Measurements from ENCODE around the gene SCRT2.

SCRT2 gene

DNA sequence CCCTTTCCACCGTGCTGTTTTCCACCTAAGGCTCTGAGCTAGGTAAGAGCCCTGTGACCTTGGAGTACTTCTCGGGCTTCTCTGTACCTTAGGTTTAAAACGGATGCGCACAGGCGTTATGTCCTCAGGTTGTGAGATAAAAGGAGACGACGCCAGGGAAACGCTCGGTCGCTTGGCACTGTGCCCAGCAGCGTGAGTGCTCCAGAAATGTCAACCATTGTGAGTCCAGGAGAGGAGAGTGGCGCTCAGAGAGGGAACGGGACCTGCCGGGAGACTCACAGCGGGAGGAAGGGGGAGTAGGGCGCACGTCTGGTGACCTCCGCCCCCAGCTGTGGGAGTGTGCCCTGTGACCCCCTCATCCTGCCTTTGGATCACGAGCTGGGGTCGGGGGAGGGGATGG is 33.8 kb upstream of the SCRT2 start:
- no peaks in the 10 kb centered on the region for H3K4me1 Mint-ChIP-seq (ENCODE audit: low read depth)
- no peak overlapping the region for H3K4me3 Mint-ChIP-seq
- DNase-seq (ENCODE audit: low spot score): no peak
- H3K9me3 Mint-ChIP-seq: no peaks in the 10 kb centered on the region
- H3K27ac Mint-ChIP-seq: no peak overlapping the region
- no peaks in the 10 kb centered on the region for H3K36me3 Mint-ChIP-seq (ENCODE audit: low read depth)
- H3K27me3 Mint-ChIP-seq (ENCODE audit: low read depth): peaks cover 26% of the 10 kb centered on the region

DNA sequence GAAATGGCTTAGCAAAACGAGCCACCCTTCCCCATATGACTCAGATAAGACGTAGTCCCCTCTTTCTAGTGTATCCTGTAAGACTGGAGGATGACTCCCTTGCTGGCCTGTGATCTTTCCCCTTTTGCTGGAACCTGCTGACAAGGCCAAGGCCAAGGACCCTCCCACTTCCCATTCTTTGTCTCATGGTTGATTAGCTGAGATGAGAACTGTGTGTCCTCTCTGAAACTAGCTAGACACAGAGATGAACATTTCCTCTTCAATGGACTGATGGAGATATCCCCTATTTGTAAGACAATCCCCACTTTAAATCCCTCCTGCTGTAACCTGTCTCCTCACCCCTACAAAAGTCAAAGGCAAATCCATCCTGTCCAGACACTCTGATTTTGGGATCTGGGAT is 33.4 kb upstream of the SCRT2 start:
- no peak overlapping the region for H3K4me3 Mint-ChIP-seq
- DNase-seq (ENCODE audit: low spot score): no peak

DNA sequence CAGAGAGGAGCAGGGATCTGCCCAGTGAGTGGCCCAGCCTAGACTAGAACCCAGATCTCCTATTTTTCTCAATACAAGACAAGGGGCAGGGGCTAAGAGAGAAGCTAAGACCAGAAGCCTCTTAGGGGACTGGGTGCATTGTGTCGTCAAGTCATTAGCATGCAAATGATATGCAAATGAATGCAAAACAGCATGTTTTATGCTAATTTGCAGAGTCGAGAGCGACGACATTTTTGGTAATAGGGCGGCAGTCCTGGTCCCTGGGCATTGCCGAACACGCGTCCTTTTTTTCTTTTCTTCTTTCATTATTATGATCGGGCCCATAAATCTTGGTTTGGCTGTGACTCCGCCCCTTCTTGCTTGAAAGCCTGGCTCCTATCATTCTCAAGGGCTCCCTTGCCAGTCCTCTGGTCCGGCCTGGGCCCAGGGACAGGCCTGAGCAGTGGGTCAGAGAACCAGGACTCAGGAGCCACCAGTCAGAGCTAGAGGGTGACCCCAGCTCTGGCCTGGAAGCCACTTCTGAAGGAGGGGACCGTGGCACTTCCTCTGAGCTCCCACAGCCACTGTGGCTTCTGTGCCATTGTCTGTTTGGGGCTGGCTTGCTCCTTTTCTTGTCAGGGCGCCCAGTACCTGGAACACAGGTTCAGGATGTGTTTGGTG is 32.0 kb upstream of the SCRT2 start:
- Mint-ChIP-seq H3K4me1 (ENCODE audit: low read depth) (no peaks in the 10 kb centered on the region), H3K36me3 (ENCODE audit: low read depth) (no peaks in the 10 kb centered on the region), H3K4me3 (no peak overlapping the region), H3K9me3 (no peaks in the 10 kb centered on the region), H3K27me3 (ENCODE audit: low read depth) (peaks cover 26% of the 10 kb centered on the region), H3K27ac (no peak overlapping the region)
- no peak for DNase-seq (ENCODE audit: low spot score)

More for the DNA sequence above, 33.4 kb upstream of the SCRT2 start:
- Mint-ChIP-seq H3K27me3 (ENCODE audit: low read depth) (peaks cover 26% of the 10 kb centered on the region), H3K4me1 (ENCODE audit: low read depth) (no peaks in the 10 kb centered on the region), H3K27ac (no peak overlapping the region), H3K36me3 (ENCODE audit: low read depth) (no peaks in the 10 kb centered on the region), H3K9me3 (no peaks in the 10 kb centered on the region)

DNA sequence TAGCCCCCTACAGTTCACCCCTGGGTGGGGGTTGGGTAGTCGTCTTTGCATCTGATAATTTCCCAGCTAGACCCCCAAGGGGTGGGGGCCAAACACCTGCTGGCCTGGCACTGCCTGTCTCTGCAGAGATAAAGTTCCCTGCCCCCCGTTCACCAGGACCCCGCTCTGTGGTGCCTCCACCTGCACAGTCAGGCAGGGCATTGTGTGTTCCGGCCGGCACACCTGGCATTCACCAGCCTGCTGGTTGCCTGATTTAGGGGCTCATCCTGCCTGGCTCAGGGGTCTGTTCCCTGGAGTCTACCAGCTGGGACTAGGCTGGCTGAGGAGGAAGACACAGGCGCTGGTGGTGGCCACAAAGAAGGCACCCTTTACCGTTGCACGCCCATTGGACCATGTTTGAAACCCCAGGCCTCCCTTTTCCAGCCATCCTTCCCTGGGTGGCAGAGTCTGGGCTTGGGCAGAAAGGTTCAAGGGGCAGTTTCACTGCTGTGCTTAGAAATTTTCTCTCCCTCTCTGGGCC is 30.8 kb upstream of the SCRT2 start:
- no peaks in the 10 kb centered on the region for H3K4me1 Mint-ChIP-seq (ENCODE audit: low read depth)
- no peak overlapping the region for H3K4me3 Mint-ChIP-seq

DNA sequence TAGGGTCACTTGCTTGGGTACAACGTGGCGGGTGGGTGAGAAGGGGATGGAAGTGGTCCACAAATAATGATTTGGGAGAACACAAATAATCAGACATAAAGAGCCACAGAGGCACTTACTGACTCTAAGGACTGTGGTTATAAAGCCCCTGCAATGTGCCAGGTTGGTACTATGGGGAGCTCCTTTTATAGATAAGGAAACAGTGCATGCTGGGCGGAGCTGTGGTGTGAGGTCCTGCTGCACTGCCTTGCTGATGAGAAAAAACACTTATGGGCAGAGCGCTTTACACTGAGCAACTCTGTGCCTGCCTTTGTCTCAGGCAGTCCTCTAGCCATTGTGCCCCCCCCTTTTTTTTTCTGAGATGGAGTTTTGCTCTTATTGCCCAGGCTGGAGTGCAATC is 29.1 kb upstream of the SCRT2 start:
- Mint-ChIP-seq H3K9me3 (no peaks in the 10 kb centered on the region), H3K4me1 (ENCODE audit: low read depth) (no peaks in the 10 kb centered on the region), H3K4me3 (no peak overlapping the region), H3K36me3 (ENCODE audit: low read depth) (no peaks in the 10 kb centered on the region), H3K27me3 (ENCODE audit: low read depth) (peaks cover 12% of the 10 kb centered on the region), H3K27ac (no peak overlapping the region)
- no peak for DNase-seq (ENCODE audit: low spot score)

More for the DNA sequence above, 30.8 kb upstream of the SCRT2 start:
- DNase-seq (ENCODE audit: low spot score): no peak
- Mint-ChIP-seq H3K27me3 (ENCODE audit: low read depth) (peaks cover 20% of the 10 kb centered on the region), H3K27ac (no peak overlapping the region), H3K36me3 (ENCODE audit: low read depth) (no peaks in the 10 kb centered on the region), H3K9me3 (no peaks in the 10 kb centered on the region)

DNA sequence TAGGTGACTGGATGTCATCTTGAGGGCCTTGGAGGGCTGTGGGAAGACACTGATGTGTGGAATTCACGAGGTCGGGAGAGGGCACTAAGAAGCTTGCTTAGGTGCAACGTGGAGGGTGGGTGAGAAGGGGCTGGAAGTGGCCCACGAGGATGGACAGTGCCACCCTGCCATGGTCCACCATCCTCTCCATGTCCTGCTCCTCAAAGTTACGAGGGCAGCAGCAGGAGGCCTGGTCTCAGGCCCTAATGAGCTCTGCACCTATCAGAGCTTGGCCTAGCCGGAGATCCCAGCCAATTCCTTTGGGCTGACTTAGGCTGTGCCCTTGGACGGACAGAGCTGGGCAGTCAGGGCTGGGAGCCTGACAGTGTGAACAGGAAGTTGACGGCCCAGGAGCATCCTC is 27.8 kb upstream of the SCRT2 start:
- DNase-seq (ENCODE audit: low spot score): no peak
- Mint-ChIP-seq H3K4me1 (ENCODE audit: low read depth) (no peaks in the 10 kb centered on the region), H3K36me3 (ENCODE audit: low read depth) (no peaks in the 10 kb centered on the region), H3K27ac (no peak overlapping the region), H3K27me3 (ENCODE audit: low read depth) (peaks cover 2% of the 10 kb centered on the region), H3K4me3 (no peak overlapping the region), H3K9me3 (no peaks in the 10 kb centered on the region)

DNA sequence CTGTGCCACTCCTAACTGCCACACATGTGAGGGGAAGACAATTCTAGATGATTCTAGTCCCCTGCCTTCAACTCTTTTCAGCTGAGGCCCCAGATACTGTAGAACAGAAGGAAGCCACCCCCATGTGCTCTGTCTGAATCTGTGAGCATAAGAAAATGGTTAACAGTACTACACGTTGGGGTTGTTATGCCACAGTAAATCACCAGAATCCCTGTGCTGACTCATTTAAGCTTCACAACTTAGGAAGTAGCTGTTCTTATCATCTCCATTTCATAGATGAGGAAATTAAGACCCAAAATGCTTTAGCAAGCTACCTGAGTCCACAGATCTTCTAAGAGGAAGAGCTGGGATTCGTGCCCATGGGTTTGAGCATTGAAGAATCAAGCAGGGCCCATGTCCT is 27.4 kb upstream of the SCRT2 start:
- no peak overlapping the region for H3K27ac Mint-ChIP-seq
- no peaks in the 10 kb centered on the region for H3K36me3 Mint-ChIP-seq (ENCODE audit: low read depth)
- H3K27me3 Mint-ChIP-seq (ENCODE audit: low read depth): no peaks in the 10 kb centered on the region
- no peak for DNase-seq (ENCODE audit: low spot score)
- H3K9me3 Mint-ChIP-seq: no peaks in the 10 kb centered on the region
- H3K4me1 Mint-ChIP-seq (ENCODE audit: low read depth): no peaks in the 10 kb centered on the region
- no peak overlapping the region for H3K4me3 Mint-ChIP-seq

DNA sequence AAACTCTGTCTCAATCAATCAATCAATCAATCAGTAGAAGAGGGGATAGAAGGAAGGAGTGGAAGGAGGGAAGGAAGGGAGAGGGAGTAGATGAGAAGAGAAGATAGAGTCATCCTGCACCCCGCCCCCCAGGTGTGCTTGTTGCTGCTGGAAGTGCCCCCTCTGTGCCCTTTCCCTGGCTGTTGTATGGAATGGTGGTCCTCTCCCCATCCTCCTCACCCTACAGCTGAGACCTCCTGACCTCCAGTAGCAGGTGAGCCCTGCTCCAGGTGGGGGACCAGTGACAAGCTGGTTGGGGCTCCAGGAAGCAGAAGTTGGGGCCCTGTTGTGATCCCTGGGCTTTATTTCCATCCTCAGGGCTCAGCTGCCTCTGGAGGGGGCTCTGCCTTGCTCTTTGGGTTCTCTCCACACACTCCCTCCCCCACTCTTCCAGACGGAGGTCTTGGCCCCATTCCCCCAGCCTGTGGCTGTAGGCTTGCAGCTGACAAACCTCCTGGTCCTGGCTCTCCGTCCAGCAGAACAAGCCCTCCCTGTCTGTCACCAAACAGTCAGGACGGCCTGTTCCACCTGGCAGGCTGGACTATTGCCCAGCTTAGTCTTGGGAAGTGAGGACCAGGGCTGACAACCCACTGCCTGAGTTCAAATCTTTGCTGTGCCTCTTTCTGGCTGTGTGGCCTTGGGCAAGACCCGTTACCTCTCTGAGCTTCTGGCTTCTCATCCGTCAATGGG is 26.0 kb upstream of the SCRT2 start:
- Mint-ChIP-seq H3K9me3 (no peaks in the 10 kb centered on the region), H3K4me3 (no peak overlapping the region), H3K4me1 (ENCODE audit: low read depth) (no peaks in the 10 kb centered on the region), H3K36me3 (ENCODE audit: low read depth) (no peaks in the 10 kb centered on the region), H3K27me3 (ENCODE audit: low read depth) (no peaks in the 10 kb centered on the region), H3K27ac (no peak overlapping the region)
- no peak for DNase-seq (ENCODE audit: low spot score)

DNA sequence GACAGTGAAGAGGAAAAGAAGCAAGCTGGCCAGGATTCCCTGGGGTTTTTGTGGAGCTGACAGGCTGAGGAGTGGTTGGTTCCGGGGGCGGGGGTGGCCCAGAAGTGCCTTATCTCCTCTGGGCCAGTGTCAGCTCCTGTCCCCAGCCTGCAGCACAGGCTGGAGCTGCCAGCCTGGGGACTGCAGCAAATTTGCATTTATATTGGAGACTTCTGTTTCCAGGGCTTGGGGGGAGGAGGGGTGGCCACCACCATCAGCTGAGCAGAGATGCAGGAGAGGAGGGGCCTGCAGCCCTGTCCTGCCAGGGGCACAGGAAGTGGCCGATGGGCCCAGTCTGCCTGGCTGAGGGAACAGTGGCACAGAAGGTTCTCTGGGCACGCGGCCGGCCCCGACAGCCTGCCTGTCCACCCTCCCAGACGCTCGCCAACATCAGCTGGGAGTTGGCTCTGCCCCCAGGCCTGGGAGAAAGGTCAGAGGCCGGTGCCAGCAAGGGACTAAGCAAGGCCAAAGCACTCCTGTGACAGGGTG is 24.3 kb upstream of the SCRT2 start:
- Mint-ChIP-seq H3K9me3 (no peaks in the 10 kb centered on the region), H3K27ac (no peak overlapping the region), H3K27me3 (ENCODE audit: low read depth) (no peaks in the 10 kb centered on the region), H3K36me3 (ENCODE audit: low read depth) (no peaks in the 10 kb centered on the region), H3K4me1 (ENCODE audit: low read depth) (no peaks in the 10 kb centered on the region), H3K4me3 (no peak overlapping the region)
- no peak for DNase-seq (ENCODE audit: low spot score)

DNA sequence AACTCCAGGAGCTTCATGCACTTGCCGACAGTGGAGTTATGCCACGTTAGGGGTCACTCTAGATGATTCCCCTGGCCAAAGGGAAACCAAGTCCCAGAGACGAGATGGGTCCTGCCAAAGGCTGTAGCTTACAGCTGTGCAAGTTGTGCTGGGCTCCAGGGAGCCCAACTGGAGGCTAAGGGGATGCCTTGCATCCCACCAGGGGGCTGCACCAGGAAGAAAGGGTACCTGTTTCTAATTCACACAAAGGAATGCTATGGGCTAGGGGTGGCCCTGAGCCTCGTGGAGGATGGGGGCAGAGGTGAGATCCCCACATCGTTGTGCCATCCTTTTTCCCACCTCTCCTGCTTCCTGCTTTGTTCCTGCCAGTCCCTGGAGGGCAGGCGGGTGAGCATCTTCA is 23.7 kb upstream of the SCRT2 start:
- Mint-ChIP-seq H3K4me3 (no peak overlapping the region), H3K9me3 (no peaks in the 10 kb centered on the region), H3K27me3 (ENCODE audit: low read depth) (no peaks in the 10 kb centered on the region), H3K4me1 (ENCODE audit: low read depth) (no peaks in the 10 kb centered on the region), H3K36me3 (ENCODE audit: low read depth) (no peaks in the 10 kb centered on the region), H3K27ac (no peak overlapping the region)
- no peak for DNase-seq (ENCODE audit: low spot score)

DNA sequence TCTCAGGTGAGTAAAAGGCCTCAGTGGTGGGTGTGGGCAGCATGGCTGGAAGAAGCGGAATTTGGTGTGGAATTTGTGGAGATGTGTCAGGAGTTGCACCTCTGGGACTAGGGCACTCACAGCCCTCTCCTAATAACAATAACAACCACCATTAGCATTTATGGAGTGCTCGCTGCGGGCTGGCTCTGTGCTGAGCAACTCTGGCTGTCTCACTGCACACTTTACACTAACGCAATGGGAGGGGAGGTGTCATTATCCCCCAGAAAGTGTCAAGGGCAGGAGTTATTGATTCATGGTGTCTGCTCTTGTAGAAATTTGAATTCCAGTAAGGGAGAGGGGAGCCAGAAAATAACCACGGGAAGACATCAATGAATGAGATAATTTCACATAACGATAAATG is 22.7 kb upstream of the SCRT2 start:
- no peaks in the 10 kb centered on the region for H3K36me3 Mint-ChIP-seq (ENCODE audit: low read depth)
- no peaks in the 10 kb centered on the region for H3K9me3 Mint-ChIP-seq
- no peak overlapping the region for H3K4me3 Mint-ChIP-seq
- H3K27me3 Mint-ChIP-seq (ENCODE audit: low read depth): peaks cover 2% of the 10 kb centered on the region
- H3K4me1 Mint-ChIP-seq (ENCODE audit: low read depth): no peaks in the 10 kb centered on the region
- no peak overlapping the region for H3K27ac Mint-ChIP-seq
- DNase-seq (ENCODE audit: low spot score): no peak

DNA sequence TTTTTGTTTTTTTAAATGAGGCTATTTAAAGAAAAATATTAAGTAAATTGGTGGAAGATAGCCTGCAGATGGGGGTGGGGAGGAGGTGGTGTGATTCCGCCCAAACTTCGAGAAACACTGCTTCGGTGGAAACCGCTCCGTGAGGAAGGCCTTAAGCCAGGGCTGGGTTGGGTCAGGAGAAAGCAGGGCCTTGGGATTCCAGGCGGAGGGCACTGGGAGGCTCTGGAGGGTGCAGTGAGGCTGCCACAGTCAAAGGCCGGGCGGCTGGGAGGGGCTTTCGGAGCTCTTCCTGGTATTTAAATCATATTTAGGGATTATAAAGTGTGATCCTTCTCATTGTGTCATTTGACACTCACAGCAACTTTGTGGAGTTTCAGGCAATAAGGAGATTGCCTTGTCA is 22.2 kb upstream of the SCRT2 start:
- Mint-ChIP-seq H3K27me3 (ENCODE audit: low read depth) (peaks cover 3% of the 10 kb centered on the region), H3K4me3 (no peak overlapping the region), H3K9me3 (no peaks in the 10 kb centered on the region), H3K27ac (no peak overlapping the region), H3K36me3 (ENCODE audit: low read depth) (no peaks in the 10 kb centered on the region), H3K4me1 (ENCODE audit: low read depth) (no peaks in the 10 kb centered on the region)
- DNase-seq (ENCODE audit: low spot score): no peak

DNA sequence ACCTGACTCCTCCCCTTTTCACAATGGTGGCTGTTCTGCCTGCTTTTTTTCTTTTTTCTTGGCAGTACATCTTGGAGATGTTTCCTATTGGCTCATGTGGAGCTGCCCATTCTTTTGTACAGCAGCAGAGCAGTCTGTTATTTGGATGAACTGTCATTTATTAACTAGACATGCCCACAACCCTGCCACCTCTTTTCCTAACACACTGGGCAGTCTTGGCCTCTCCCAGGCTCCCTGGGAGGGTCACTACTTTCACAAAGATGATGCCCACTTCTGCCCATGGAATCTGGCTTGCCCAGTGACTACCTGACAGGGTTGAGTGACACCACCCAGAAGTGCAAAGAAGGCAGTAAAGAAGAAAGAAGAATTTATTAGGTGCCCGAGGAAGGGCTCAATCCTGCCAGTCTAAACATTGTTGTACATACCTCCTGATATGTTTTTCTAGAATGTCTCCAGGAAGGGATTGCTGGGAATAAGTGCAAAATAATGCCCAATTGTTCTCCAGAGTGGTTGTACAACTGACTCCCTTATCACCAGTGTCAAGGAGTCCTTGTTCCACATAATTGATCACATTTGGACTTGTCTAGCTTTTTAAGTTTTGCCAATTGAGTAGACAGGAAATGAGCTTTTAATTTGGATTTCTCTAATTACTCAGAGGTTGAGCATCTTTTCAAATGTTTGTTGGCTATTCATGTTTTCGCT is 19.7 kb upstream of the SCRT2 start:
- no peak for DNase-seq (ENCODE audit: low spot score)
- Mint-ChIP-seq H3K4me1 (ENCODE audit: low read depth) (no peaks in the 10 kb centered on the region), H3K9me3 (no peaks in the 10 kb centered on the region), H3K36me3 (ENCODE audit: low read depth) (no peaks in the 10 kb centered on the region), H3K4me3 (no peak overlapping the region), H3K27ac (no peak overlapping the region), H3K27me3 (ENCODE audit: low read depth) (peaks cover 13% of the 10 kb centered on the region)

DNA sequence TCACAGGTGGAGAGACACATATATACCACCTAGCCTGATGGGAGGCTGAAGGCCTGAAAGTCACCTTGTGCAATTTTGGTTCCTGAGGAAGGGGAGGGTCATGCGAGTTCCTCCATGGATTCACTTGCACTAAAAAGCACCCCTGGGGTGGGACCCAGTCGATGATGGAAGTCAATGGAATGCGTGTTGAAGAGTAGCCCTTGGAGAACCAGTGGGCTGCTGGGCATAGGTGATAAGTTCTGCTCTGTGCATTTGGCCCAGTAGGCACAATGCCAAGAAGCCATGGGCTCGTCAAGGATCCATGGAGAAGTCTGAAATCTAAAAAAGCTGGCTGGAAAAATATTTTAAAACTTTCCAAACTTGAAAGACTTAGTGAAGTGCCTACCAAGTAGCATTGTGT is 18.9 kb upstream of the SCRT2 start:
- H3K36me3 Mint-ChIP-seq (ENCODE audit: low read depth): no peaks in the 10 kb centered on the region

More for the DNA sequence above, 18.9 kb upstream of the SCRT2 start:
- no peak for DNase-seq (ENCODE audit: low spot score)
- H3K4me3 Mint-ChIP-seq: no peak overlapping the region
- H3K27me3 Mint-ChIP-seq (ENCODE audit: low read depth): peaks cover 13% of the 10 kb centered on the region
- no peaks in the 10 kb centered on the region for H3K9me3 Mint-ChIP-seq
- no peaks in the 10 kb centered on the region for H3K4me1 Mint-ChIP-seq (ENCODE audit: low read depth)
- H3K27ac Mint-ChIP-seq: no peak overlapping the region
